Upper lobe of right lung (tissue), 1 donor: ENCODE results near the gene PYURF. TPM values are rescaled to one million over a fixed set of nuclear protein-coding genes. Genes with fewer than 3 reads are reported as not detected.

ENCODE experiments used
- ATAC-seq: fragments of 200-7000 bp; cut with Tn5 transposase; one replicate; pipeline ENCODE4 v1.9.1; 2020; ENCODE audit warnings: mild to moderate bottlenecking, moderate library complexity
- DNase-seq: peaks from one replicate; pipeline ENCODE4 v3.0.0-alpha.2; 2020
- H3K27ac ChIP-seq: fragments of 200-600 bp; one replicate; pipeline ENCODE4 v1.8.0; 2022
- H3K27me3 ChIP-seq: fragments of 200-600 bp; one replicate; pipeline ENCODE4 v1.8.0; 2022; ENCODE audit warnings: mild to moderate bottlenecking
- H3K36me3 ChIP-seq: fragments of 200-600 bp; one replicate; pipeline ENCODE4 v1.8.0; 2022
- H3K4me1 ChIP-seq: fragments of 200-600 bp; one replicate; pipeline ENCODE4 v1.8.0; 2022
- H3K4me3 ChIP-seq: fragments of 200-600 bp; one replicate; pipeline ENCODE4 v1.8.0; 2022; ENCODE audit warnings: mild to moderate bottlenecking
- H3K9me3 ChIP-seq: fragments of 200-600 bp; one replicate; pipeline ENCODE4 v1.8.0; 2022
- intact Hi-C: fragments of 100-400 bp; cut with DNase I; formaldehyde crosslinking; loops from one replicate; pipeline ENCODE4 v1.11.0; 2022
- total RNA-seq: library from RNA; stranded (reverse); fragmentation: NEBNext Ultra II Directional; extraction: Animal tissue kit (Norgen Biotek cat#: 25700); gene quantifications from one replicate; pipeline ENCODE4 v1.2.1, GENCODE V29; 2021
- TF ChIP-seq, protein P1 (sequence below): fragments of 200-600 bp; IDR thresholded peaks from one replicate; pipeline ENCODE4 v1.8.0; 2022; ENCODE audit warnings: antibody characterized with exemption
- donor health status: DM: no; HTN: yes; CAD: no; lungs with severe emphysema.

Gene PYURF
- total RNA-seq, 1 donor from 2014 or later = 67.9 TPM

DNA sequence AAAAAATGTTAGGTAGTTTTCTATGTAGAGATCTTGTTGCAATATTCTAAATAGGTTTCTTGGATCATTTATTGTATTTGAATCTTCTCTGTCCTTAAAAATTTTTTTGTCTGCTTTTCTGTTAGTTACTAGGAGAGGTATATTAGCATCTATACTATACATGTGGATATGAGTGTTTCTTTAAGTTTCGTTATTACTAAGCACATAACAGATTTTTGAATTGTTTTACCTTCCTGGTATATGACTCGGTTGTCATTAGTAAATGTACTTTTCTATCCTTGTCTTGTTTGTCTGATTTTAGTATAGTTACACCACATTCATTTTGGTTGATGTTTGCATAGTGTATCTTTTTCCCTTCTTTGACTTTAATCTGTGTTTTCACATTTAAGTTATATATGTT lies 20.2 kb downstream of the PYURF start:
- no peak overlapping the region for H3K27ac ChIP-seq
- H3K9me3 ChIP-seq = no peaks in the 10 kb centered on the region
- no peak overlapping the region for H3K4me3 ChIP-seq
- TF ChIP-seq, protein P1, sequence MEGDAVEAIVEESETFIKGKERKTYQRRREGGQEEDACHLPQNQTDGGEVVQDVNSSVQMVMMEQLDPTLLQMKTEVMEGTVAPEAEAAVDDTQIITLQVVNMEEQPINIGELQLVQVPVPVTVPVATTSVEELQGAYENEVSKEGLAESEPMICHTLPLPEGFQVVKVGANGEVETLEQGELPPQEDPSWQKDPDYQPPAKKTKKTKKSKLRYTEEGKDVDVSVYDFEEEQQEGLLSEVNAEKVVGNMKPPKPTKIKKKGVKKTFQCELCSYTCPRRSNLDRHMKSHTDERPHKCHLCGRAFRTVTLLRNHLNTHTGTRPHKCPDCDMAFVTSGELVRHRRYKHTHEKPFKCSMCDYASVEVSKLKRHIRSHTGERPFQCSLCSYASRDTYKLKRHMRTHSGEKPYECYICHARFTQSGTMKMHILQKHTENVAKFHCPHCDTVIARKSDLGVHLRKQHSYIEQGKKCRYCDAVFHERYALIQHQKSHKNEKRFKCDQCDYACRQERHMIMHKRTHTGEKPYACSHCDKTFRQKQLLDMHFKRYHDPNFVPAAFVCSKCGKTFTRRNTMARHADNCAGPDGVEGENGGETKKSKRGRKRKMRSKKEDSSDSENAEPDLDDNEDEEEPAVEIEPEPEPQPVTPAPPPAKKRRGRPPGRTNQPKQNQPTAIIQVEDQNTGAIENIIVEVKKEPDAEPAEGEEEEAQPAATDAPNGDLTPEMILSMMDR = no peak
- intact Hi-C loops = no loop called here
- H3K27me3 ChIP-seq = no peaks in the 10 kb centered on the region
- H3K36me3 ChIP-seq = peaks cover 26% of the 10 kb centered on the region
- DNase-seq = no peak
- no peaks in the 10 kb centered on the region for H3K4me1 ChIP-seq
- ATAC-seq = no peak

DNA sequence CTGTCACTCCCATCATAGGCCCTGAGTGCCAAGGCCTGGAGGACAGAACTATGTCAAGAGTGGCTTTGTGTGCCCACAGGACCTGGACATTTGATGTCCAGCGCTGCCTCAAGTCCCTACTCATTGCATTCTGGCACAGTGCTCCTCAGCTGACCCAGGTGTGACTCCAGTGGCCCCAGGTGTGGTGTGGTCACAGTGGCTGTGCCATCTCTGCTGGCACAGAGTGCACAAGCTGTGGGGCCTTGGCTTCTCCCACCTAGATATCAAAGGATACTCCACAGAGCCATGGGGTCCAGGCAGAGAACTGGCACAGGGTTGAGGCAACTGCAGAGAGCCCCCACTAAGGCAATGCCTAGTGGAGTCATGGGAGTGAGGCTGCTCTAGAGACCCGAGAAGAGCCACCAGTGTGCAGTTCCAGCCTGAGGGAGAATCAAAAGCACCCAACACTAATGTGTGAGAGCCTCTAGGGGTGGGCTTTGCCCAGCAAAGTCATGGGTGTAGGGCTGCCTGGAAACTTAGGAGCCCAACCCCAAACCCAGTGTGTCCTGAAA lies 25.6 kb downstream of the PYURF start:
- Histone ChIP-seq H3K4me1 (no peaks in the 10 kb centered on the region), H3K36me3 (peaks cover 52% of the 10 kb centered on the region), H3K27me3 (no peaks in the 10 kb centered on the region), H3K27ac (no peak overlapping the region), H3K9me3 (no peaks in the 10 kb centered on the region), H3K4me3 (no peak overlapping the region)
- TF ChIP-seq, protein P1 = no peak
- DNase-seq (no peak), ATAC-seq (no peak)
- intact Hi-C loops = no loop called here

DNA sequence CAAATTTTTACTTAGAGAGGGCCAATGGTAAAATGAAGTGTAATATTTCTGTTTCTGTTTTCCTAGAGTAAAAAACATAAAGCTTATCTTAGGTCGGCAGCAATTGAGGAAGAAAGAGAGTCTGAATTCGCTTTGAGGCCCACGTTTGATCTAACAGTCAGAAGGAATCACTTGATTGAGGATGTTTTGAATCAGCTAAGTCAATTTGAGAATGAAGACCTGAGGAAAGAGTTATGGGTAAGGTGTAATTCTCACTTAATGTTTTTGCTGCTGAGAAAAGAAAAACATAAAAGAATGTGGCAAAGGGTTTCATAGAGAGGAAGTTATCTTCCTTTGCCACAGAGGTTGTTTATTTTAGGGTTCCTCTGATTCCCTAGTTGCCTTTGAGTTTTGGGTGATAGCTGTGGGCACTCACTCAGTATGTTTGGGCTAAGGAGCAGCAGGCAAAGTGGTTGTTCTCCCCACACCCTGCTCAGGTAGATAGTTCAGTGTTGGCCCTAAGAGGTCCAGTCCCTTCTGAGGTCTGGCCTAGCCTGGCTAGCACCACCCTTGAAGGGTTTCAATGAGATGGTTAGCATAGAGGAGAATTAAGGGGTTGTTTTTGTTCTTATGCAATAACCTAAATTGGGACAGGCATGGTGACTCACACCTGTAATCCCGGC lies 34.3 kb downstream of the PYURF start:
- Histone ChIP-seq H3K4me1 (no peaks in the 10 kb centered on the region), H3K4me3 (no peak overlapping the region), H3K36me3 (peaks cover 8% of the 10 kb centered on the region), H3K9me3 (no peaks in the 10 kb centered on the region), H3K27ac (no peak overlapping the region), H3K27me3 (no peaks in the 10 kb centered on the region)
- intact Hi-C loops = no loop called here
- TF ChIP-seq, protein P1 = no peak
- ATAC-seq = no peak
- no peak for DNase-seq

DNA sequence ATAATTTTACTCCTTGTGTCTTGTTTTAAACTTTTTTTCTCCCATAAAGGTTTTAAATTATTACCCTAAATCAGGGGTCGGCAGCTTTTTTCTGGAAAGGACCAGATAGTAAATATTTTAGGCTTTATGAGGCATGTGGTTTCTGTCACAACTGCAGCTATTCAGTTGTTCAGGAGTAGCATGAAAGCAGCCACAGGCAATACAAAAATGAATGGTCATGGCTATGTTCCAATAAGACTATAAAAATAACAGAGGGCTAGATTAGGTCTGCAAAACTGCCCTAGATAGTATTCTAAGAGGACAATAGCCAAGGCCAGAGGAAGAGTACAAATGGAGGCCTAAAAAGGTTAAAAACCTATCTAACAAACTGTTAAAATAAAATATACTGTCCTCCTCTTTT lies 42.0 kb downstream of the PYURF start:
- TF ChIP-seq, protein P1 = no peak
- DNase-seq (no peak), ATAC-seq (no peak)
- H3K36me3 ChIP-seq = no peaks in the 10 kb centered on the region
- no peak overlapping the region for H3K27ac ChIP-seq
- no peaks in the 10 kb centered on the region for H3K9me3 ChIP-seq
- no peak overlapping the region for H3K4me3 ChIP-seq
- no peaks in the 10 kb centered on the region for H3K27me3 ChIP-seq
- no peaks in the 10 kb centered on the region for H3K4me1 ChIP-seq
- intact Hi-C loops = no loop called here

DNA sequence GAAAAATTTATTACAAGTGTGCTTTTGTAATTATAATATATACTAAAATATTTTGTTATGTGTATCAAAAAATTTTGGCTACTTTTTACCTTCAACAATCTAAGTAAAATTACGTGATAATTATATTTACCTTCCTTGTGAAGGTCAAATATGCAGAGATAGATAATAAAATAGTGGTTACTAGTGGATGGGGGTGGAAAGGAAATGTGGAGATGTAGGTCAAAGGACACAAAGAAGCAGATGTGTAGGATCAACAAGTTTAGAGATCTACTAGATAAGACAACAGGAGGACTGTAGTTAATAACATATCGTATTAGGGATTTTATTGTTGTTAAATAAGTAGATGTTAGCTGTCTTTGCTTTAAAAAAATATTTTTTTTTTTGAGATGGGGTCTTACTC lies 45.3 kb downstream of the PYURF start:
- Histone ChIP-seq H3K27ac (no peak overlapping the region), H3K36me3 (peaks cover 4% of the 10 kb centered on the region), H3K4me3 (no peak overlapping the region), H3K4me1 (no peaks in the 10 kb centered on the region), H3K27me3 (no peaks in the 10 kb centered on the region), H3K9me3 (no peaks in the 10 kb centered on the region)
- ATAC-seq = no peak
- no peak for DNase-seq
- intact Hi-C loops = no loop called here
- TF ChIP-seq, protein P1 = no peak
